Left ventricle myocardium inferior (tissue), 1 donor: Measurements from ENCODE around the gene ANK2. TPM values are rescaled to one million over a fixed set of nuclear protein-coding genes. Genes with fewer than 3 reads are reported as not detected.

Source experiments
- DNase-seq: peaks from one replicate; pipeline ENCODE4 v3.0.0-alpha.2; 2020
- H3K27ac ChIP-seq: fragments of 200-600 bp; replicated peaks from 2 replicates; pipeline ENCODE4 v1.8.0; 2021
- H3K27me3 ChIP-seq: fragments of 200-600 bp; 2 replicates; pipeline ENCODE4 v1.8.0; 2021; ENCODE audit warnings: low read depth
- H3K36me3 ChIP-seq: fragments of 200-600 bp; 2 replicates; pipeline ENCODE4 v1.8.0; 2021
- H3K4me1 ChIP-seq: fragments of 200-600 bp; 2 replicates; pipeline ENCODE4 v1.8.0; 2021
- H3K4me3 ChIP-seq: fragments of 200-600 bp; 2 replicates; pipeline ENCODE4 v1.8.0; 2021; ENCODE audit warnings: mild to moderate bottlenecking, moderate library complexity
- H3K9me3 ChIP-seq: fragments of 200-600 bp; replicated peaks from 2 replicates; pipeline ENCODE4 v1.8.0; 2021
- intact Hi-C: fragments of 100-400 bp; cut with micrococcal nuclease; formaldehyde crosslinking; loops from one replicate; pipeline ENCODE4 v1.11.0; 2022
- total RNA-seq: library from RNA; stranded (reverse); fragmentation: NEBNext Ultra II Directional; extraction: Animal tissue kit (Norgen Biotek cat#: 25700); gene quantifications from one replicate; pipeline ENCODE4 v1.2.1, GENCODE V29; 2021
- TF ChIP-seq, protein P1 (sequence below): fragments of 200-600 bp; IDR thresholded peaks from 2 replicates; pipeline ENCODE4 v1.8.0; 2021; ENCODE audit warnings: antibody characterized with exemption, mild to moderate bottlenecking, borderline replicate concordance
- donor health status: DM: no; HTN: yes; CAD: no; lungs with severe emphysema.

The ANK2 gene
- total RNA-seq, 1 donor from 2014 or later: 267 TPM

DNA sequence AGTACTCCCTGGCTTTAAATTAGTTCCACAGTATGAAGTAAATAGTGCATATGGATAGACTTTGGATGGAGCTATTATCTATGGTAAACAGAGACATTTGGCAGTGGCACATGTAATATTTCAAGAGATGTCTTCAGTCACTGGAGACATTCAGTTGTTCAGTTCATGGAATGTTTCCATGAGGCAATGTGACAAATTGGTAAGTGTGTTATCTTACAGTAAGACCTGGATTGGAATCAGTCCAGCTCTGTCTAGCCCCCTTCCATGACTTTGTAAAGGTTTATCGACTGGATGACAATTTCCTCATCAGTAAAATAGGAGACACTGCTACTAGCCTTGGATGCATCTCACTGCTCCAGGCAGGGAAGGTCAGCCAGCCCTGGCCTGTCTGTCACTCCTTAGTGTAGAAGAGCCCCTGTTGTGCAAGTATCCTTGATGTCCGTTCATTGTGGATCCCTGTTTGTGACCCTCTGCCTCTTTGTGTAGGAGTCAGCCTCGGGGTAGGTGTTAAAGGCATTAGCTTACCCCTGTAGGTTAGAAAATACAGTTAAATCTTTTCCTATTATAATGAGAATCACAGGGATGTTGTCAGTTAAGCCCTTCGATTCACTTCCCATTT, 335.9 kb downstream of the ANK2 start:
- H3K27ac ChIP-seq: peak overlapping the region; percentile 3
- no peak for DNase-seq
- intact Hi-C loops: no loop called here
- H3K9me3 ChIP-seq: no peaks in the 10 kb centered on the region
- peaks cover 44% of the 10 kb centered on the region for H3K4me1 ChIP-seq
- TF ChIP-seq, protein P1, sequence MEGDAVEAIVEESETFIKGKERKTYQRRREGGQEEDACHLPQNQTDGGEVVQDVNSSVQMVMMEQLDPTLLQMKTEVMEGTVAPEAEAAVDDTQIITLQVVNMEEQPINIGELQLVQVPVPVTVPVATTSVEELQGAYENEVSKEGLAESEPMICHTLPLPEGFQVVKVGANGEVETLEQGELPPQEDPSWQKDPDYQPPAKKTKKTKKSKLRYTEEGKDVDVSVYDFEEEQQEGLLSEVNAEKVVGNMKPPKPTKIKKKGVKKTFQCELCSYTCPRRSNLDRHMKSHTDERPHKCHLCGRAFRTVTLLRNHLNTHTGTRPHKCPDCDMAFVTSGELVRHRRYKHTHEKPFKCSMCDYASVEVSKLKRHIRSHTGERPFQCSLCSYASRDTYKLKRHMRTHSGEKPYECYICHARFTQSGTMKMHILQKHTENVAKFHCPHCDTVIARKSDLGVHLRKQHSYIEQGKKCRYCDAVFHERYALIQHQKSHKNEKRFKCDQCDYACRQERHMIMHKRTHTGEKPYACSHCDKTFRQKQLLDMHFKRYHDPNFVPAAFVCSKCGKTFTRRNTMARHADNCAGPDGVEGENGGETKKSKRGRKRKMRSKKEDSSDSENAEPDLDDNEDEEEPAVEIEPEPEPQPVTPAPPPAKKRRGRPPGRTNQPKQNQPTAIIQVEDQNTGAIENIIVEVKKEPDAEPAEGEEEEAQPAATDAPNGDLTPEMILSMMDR: no peak
- H3K27me3 ChIP-seq: no peaks in the 10 kb centered on the region
- H3K4me3 ChIP-seq: no peak overlapping the region
- H3K36me3 ChIP-seq: peaks cover 13% of the 10 kb centered on the region

DNA sequence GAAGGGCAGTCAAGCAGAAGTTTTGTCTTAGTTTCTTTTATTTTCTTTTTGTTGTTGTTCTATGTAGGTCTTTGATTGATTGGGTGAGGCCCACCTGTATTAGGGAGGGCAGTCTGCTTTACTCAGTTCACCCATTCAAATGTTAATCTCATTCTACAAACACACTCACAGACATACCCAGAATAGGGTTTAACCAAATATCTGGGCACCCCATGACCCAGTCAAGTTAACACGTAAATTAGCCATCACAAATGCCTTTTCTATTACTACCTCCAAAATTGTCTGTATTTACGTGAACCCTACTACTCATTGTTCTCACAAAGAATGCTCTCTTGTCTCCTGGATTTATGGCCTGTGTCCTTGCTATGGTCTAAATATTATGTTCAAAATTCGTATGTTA, 339.7 kb downstream of the ANK2 start:
- Histone ChIP-seq H3K27me3 (no peaks in the 10 kb centered on the region), H3K36me3 (no peaks in the 10 kb centered on the region), H3K4me1 (peaks cover 17% of the 10 kb centered on the region), H3K4me3 (no peak overlapping the region), H3K27ac (no peak overlapping the region), H3K9me3 (no peaks in the 10 kb centered on the region)
- intact Hi-C loops: no loop called here
- TF ChIP-seq, protein P1: no peak
- DNase-seq: no peak

DNA sequence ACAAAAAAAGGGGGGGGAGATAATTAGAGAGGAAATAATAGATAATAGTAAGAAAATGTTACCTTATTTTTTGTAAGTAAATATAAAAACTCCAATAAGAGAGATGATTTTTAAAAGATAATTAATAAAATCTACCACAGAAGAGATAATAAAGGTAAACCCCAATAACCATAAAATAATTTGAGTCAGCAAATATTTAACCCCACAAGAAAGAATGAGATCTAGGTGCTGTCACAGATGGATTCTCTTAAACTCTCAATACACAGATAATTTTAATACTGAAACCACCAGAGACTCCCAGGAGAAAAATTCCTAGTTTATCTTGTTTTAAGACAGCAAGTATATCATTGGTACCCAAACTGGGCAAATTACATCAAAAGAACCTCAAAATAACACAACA, 341.4 kb downstream of the ANK2 start:
- TF ChIP-seq, protein P1: no peak
- no peak overlapping the region for H3K27ac ChIP-seq
- no peak overlapping the region for H3K4me3 ChIP-seq
- H3K9me3 ChIP-seq: no peaks in the 10 kb centered on the region
- DNase-seq: no peak
- intact Hi-C loops: loop anchor here (10.0 kb wide), 2 partner anchors 154 to 374 kb away; partner anchors contain the start of gene CAMK2D
- H3K4me1 ChIP-seq: no peaks in the 10 kb centered on the region
- no peaks in the 10 kb centered on the region for H3K27me3 ChIP-seq
- H3K36me3 ChIP-seq: no peaks in the 10 kb centered on the region

DNA sequence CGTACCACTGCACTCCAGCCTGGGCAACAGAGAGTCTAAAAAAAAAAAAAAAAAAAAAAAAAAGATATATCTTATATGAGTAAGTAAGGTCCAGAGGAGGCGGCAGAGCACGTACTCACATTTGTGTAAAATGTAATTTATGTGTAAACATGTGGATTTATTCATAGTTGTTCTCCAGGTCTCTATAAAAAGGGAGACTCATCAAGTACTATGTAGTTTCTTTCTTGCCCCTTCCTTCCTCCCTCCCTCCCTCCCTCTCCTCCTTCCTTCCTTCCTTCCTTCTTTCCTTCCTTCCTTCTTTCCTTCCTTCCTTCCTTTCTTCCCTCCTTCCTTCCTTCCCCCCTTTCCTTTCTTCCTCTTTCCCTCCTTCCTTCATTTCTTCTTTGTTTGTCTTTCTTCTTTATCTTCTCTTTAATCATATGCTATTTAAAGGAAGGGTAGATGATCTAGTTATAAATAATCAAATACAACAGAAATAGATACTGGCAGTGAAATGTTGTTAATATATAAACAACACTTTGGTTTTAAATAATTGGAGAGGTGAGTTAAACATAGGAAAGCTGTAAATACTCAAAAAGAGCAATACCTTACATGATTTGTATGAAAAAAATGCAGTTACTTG, 344.8 kb downstream of the ANK2 start:
- Histone ChIP-seq H3K36me3 (no peaks in the 10 kb centered on the region), H3K27ac (no peak overlapping the region), H3K27me3 (no peaks in the 10 kb centered on the region), H3K9me3 (no peaks in the 10 kb centered on the region), H3K4me1 (peaks cover 5% of the 10 kb centered on the region), H3K4me3 (no peak overlapping the region)
- intact Hi-C loops: loop anchor here (10.0 kb wide), 2 partner anchors 151 to 371 kb away; partner anchors contain the start of gene CAMK2D
- no peak for DNase-seq
- TF ChIP-seq, protein P1: no peak

- no peaks in the 10 kb centered on the region for H3K9me3 ChIP-seq
- TF ChIP-seq, protein P1: peak; percentile 85
- no peaks in the 10 kb centered on the region for H3K36me3 ChIP-seq
- intact Hi-C loops: loop anchor here (10.0 kb wide), 2 partner anchors 150 to 370 kb away; partner anchors contain the start of gene CAMK2D
- peaks cover 5% of the 10 kb centered on the region for H3K4me1 ChIP-seq
- no peak for DNase-seq
- H3K4me3 ChIP-seq: no peak overlapping the region
- no peaks in the 10 kb centered on the region for H3K27me3 ChIP-seq
- H3K27ac ChIP-seq: no peak overlapping the region
Measured at GRCh38 chr4:113394730-113395530, 345.5 kb downstream of the ANK2 start.
